Activated CD4-positive, alpha-beta memory T cell treated with anti-CD3 and anti-CD28 coated beads for 36 hours (primary cell): ENCODE measurements around the gene CKAP5. TPM values are rescaled to one million over a fixed set of nuclear protein-coding genes. Genes with fewer than 3 reads are reported as not detected.

Source experiments
- CTCF ChIA-PET: fragments of 350-600 bp; sonication (Branson Sonifier 250); formaldehyde crosslinking; loops from one replicate; lab custom pipeline; 2021; ENCODE audit warnings: antibody characterized with exemption, inconsistent platforms; lab: Charles Lee
- POLR2A ChIA-PET: fragments of 350-600 bp; sonication (Branson Sonifier 250); formaldehyde crosslinking; loops from one replicate; lab custom pipeline; 2021; ENCODE audit warnings: antibody characterized with exemption; lab: Charles Lee
- DNase-seq: peaks from one replicate; pipeline ENCODE4 v3.0.0-alpha.2; 2020
- H3K27ac Mint-ChIP-seq: one replicate; pipeline ENCODE4 v1.8.0; 2021; ENCODE audit warnings: mixed read lengths
- H3K27me3 Mint-ChIP-seq: one replicate; pipeline ENCODE4 v1.8.0; 2021; ENCODE audit warnings: mixed read lengths
- H3K36me3 Mint-ChIP-seq: one replicate; pipeline ENCODE4 v1.8.0; 2021; ENCODE audit warnings: mixed read lengths
- H3K4me1 Mint-ChIP-seq: one replicate; pipeline ENCODE4 v1.8.0; 2021; ENCODE audit warnings: low read depth, mixed read lengths
- H3K4me3 Mint-ChIP-seq: one replicate; pipeline ENCODE4 v1.8.0; 2021; ENCODE audit warnings: mild to moderate bottlenecking, mixed read lengths
- H3K9me3 Mint-ChIP-seq: one replicate; pipeline ENCODE4 v1.8.0; 2021; ENCODE audit warnings: mixed read lengths
- intact Hi-C: fragments of 100-400 bp; cut with micrococcal nuclease; formaldehyde crosslinking; loops from one replicate; pipeline ENCODE4 v1.15.1; 2023
- total RNA-seq, 2 experiments: library from RNA; stranded (reverse); gene quantifications; one replicate each; pipeline ENCODE4 v1.2.3, GENCODE V29; 2021

The CKAP5 gene
- total RNA-seq, 2 experiments from 2014 or later, result 174 TPM

DNA sequence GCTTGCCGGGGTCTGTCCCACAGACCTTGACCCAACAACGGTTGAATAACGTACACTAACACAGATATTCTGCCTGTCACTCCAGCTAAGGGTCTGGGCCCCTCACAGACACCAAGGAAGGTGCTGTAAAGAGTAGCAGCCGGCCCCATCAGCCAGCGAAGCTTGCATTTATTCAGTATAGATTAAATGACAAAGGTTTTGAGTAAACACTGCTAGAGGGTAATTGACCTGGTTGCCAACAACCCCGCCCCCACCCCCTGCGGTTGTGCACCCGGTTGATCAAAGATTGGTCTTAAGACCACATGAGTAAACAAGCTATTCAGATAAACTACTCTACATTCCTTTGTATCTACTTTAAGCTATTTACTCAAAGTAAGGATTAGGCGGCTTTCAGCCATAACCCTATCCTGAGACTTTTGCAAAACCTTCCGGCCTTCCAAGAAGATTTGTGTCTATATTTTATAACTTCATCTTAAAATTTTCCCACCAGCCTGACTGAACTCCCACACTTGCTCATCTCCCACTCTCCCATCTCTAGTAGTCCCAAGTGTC is 4.8 kb upstream of the CKAP5 start:
- Mint-ChIP-seq H3K27ac (no peak overlapping the region), H3K4me3 (no peak overlapping the region), H3K9me3 (peaks cover 2% of the 10 kb centered on the region), H3K4me1 (peaks cover 3% of the 10 kb centered on the region), H3K36me3 (no peaks in the 10 kb centered on the region), H3K27me3 (no peaks in the 10 kb centered on the region)
- intact Hi-C loops, result no loop called here
- DNase-seq, result no peak
- POLR2A ChIA-PET, result no interaction called here
- CTCF ChIA-PET, result no interaction called here

DNA sequence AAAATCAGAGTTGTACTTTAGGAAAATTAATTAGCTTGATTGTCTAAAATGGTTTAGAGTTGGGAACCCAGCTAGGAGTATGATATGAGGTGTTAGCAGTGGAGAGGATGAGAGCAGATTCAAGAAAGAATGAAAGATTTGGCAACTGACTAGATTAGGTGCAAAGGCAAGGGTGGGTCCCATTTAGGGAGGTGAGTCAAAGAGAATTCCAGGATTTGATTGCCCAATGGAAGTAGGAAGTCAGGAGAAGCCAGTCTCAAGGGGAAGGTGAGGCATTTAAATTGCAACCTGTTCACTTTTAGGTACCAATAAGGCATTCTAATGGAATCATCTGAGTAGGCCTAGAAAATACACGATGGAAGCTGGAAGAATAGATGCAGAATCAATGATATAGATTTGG is 3.6 kb upstream of the CKAP5 start:
- Mint-ChIP-seq H3K36me3 (peaks cover 5% of the 10 kb centered on the region), H3K4me1 (peaks cover 8% of the 10 kb centered on the region), H3K4me3 (no peak overlapping the region), H3K9me3 (peaks cover 2% of the 10 kb centered on the region), H3K27ac (no peak overlapping the region), H3K27me3 (no peaks in the 10 kb centered on the region)
- ChIA-PET CTCF (no interaction called here), POLR2A (no interaction called here)
- no peak for DNase-seq
- intact Hi-C loops, result no loop called here

DNA sequence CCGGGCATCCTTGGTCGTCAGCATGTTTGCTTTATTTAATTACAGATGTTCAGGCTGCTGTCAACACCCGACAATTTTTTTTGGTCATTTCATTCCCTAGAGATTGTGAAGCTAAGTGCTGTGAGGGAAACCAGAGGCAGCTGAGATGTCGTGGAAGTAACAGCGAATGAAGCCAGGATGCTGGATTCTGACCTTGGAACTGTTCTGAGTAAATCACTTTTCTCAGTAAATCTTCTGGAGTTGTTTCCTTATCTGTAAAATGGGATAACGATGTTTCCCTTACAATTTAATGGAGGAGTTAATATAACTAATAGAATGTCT is 390 bp upstream of the CKAP5 start:
- intact Hi-C loops, result loop anchor here (1.0 to 2.0 kb wide), 2 partner anchors 20 to 146 kb away; partner anchors contain the start of gene ARHGAP1
- peak overlapping the region; percentile 93 for H3K4me3 Mint-ChIP-seq
- H3K36me3 Mint-ChIP-seq, result peaks cover 12% of the 10 kb centered on the region
- peaks cover 26% of the 10 kb centered on the region for H3K4me1 Mint-ChIP-seq
- ChIA-PET POLR2A (interaction anchor here (1.5 kb wide), 1 partner anchor 368 kb away, joined by 8 read pairs; the partner anchor contains the start of gene DDB2), CTCF (no interaction called here)
- H3K27me3 Mint-ChIP-seq, result no peaks in the 10 kb centered on the region
- peaks cover 2% of the 10 kb centered on the region for H3K9me3 Mint-ChIP-seq
- H3K27ac Mint-ChIP-seq, result peak overlapping the region; percentile 91
- DNase-seq, result no peak

DNA sequence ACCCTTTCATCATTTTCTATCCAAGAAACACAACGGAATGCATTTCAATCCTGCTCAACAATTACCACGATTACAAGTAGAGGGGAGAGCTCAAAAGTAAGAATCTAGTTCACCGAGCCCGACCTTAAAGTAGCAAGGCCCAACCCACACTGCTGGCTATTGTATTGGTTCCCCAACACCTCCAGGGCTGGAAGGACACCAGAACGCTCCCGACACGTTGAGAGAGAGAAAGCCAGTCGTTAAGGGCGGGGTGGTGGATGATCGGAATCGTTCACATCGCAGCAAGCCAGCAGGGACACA is 690 bp downstream of the CKAP5 start:
- no peak for DNase-seq
- no peaks in the 10 kb centered on the region for H3K27me3 Mint-ChIP-seq
- H3K27ac Mint-ChIP-seq, result peak overlapping the region; percentile 81
- intact Hi-C loops, result no loop called here
- CTCF ChIA-PET, result interaction anchor here (0.7 kb wide), 1 partner anchor 19 kb away, joined by 3 read pairs; no protein-coding TSS in a partner anchor
- peaks cover 14% of the 10 kb centered on the region for H3K36me3 Mint-ChIP-seq
- no peaks in the 10 kb centered on the region for H3K9me3 Mint-ChIP-seq
- peaks cover 26% of the 10 kb centered on the region for H3K4me1 Mint-ChIP-seq
- POLR2A ChIA-PET, result no interaction called here
- peak overlapping the region; percentile 88 for H3K4me3 Mint-ChIP-seq

DNA sequence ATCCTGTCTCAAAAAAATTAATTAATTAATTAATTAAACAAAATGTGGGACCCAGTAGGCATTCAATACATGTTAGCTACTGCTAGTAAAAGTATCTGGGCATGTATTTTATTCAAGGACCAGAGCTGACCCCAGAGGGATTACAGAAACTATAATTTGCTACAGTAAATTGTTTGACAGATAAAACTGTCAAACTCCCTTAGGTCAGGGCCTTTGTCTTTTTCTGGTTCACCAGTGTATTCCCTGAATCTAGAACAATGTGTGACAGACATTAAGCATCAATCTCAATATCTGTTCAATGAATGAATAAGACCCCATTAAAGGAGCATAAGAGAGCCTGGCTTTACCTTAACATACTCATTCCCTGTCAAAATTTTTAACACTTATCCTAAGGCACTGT is 6.0 kb downstream of the CKAP5 start:
- CTCF ChIA-PET, result no interaction called here
- Mint-ChIP-seq H3K4me1 (peaks cover 48% of the 10 kb centered on the region), H3K27ac (no peak overlapping the region), H3K36me3 (peaks cover 11% of the 10 kb centered on the region), H3K9me3 (no peaks in the 10 kb centered on the region), H3K27me3 (no peaks in the 10 kb centered on the region), H3K4me3 (no peak overlapping the region)
- POLR2A ChIA-PET, result no interaction called here
- intact Hi-C loops, result no loop called here
- no peak for DNase-seq

DNA sequence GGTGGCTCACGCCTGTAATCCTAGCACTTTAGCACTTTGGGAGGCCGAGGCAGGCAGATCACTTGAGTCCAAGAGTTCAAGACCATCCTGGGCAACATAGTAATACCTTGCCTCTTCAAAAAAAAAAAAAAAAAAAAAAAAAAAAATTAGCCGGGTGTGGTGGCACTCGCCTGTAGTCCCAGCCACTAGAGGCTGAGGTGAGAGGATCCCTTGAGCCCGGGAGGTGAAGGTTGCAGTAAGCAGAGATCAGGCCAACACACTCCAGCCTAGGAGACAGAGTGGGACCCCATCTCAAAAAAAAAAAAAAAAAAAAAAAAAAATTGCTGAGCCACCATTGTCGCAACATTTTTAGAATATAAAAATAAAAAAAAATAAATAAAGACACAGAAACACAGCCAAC is 7.6 kb downstream of the CKAP5 start:
- H3K9me3 Mint-ChIP-seq, result no peaks in the 10 kb centered on the region
- peaks cover 37% of the 10 kb centered on the region for H3K4me1 Mint-ChIP-seq
- CTCF ChIA-PET, result no interaction called here
- POLR2A ChIA-PET, result no interaction called here
- intact Hi-C loops, result no loop called here
- no peaks in the 10 kb centered on the region for H3K27me3 Mint-ChIP-seq
- H3K36me3 Mint-ChIP-seq, result peaks cover 6% of the 10 kb centered on the region
- DNase-seq, result no peak
- no peak overlapping the region for H3K4me3 Mint-ChIP-seq
- no peak overlapping the region for H3K27ac Mint-ChIP-seq

DNA sequence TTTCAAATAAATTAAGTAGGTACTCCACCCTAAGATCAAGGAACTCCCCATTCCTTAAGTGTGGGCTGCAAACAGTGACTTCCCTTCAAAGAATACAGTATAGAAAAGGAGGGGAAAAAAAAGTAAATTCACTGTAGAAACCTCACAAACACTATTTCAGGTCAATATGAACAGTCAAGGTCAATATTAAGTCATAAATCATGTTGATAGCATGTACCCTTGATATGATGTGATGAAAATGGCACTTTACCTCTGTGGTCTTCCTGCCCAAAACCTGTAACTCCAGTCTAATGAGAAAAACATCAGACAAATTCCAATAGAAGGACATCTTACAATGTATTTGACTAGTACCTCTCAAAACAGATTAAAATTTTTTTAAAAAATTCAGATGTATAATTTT is 8.2 kb downstream of the CKAP5 start:
- no peaks in the 10 kb centered on the region for H3K27me3 Mint-ChIP-seq
- peaks cover 6% of the 10 kb centered on the region for H3K36me3 Mint-ChIP-seq
- peaks cover 31% of the 10 kb centered on the region for H3K4me1 Mint-ChIP-seq
- H3K4me3 Mint-ChIP-seq, result no peak overlapping the region
- no peak for DNase-seq
- H3K9me3 Mint-ChIP-seq, result no peaks in the 10 kb centered on the region
- CTCF ChIA-PET, result no interaction called here
- no peak overlapping the region for H3K27ac Mint-ChIP-seq
- intact Hi-C loops, result no loop called here
- POLR2A ChIA-PET, result no interaction called here

DNA sequence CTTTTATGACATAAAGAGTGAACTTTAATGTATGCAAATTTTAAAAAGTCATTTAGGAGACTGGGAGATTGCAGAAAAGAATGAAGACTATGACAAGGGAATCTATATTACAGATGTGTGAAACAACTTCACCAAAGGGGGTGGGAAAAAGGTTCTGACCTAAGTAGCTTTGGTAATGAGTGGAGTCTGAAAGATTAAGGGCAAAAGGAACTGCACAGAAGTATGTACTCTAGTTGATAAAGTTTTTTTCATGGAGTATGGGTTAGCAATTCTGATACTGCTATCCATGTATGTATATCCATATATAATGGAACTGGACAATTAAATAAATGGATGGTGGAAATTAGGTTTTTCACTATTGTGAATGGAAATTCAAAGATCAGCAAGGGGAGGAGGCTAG is 9.2 kb downstream of the CKAP5 start:
- CTCF ChIA-PET, result no interaction called here
- POLR2A ChIA-PET, result no interaction called here
- intact Hi-C loops, result no loop called here
- H3K27ac Mint-ChIP-seq, result no peak overlapping the region
- H3K36me3 Mint-ChIP-seq, result peaks cover 3% of the 10 kb centered on the region
- H3K27me3 Mint-ChIP-seq, result no peaks in the 10 kb centered on the region
- peaks cover 28% of the 10 kb centered on the region for H3K4me1 Mint-ChIP-seq
- DNase-seq, result no peak
- H3K9me3 Mint-ChIP-seq, result no peaks in the 10 kb centered on the region
- H3K4me3 Mint-ChIP-seq, result no peak overlapping the region

DNA sequence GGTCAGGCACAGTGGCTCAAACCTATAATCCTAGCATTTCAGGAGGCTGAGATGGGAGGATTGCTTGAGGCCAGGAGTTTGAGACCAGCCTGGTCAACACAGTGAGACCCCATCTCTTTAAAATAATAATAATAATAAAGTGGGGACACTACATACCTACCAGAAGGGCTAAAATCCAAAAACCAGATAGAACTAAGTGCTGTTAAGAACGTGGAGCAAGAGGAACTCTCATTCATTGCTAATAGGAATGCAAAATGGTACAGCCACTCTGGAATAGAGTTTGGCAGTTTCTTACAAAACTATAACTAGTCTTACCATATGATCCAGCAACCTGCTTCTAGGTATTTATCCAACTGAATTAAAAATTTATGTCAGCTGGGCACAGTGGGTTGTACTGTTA is 9.6 kb downstream of the CKAP5 start:
- ChIA-PET POLR2A (no interaction called here), CTCF (no interaction called here)
- Mint-ChIP-seq H3K36me3 (peaks cover 3% of the 10 kb centered on the region), H3K4me1 (peaks cover 28% of the 10 kb centered on the region), H3K4me3 (no peak overlapping the region), H3K27ac (no peak overlapping the region), H3K27me3 (no peaks in the 10 kb centered on the region), H3K9me3 (no peaks in the 10 kb centered on the region)
- intact Hi-C loops, result no loop called here
- DNase-seq, result no peak

DNA sequence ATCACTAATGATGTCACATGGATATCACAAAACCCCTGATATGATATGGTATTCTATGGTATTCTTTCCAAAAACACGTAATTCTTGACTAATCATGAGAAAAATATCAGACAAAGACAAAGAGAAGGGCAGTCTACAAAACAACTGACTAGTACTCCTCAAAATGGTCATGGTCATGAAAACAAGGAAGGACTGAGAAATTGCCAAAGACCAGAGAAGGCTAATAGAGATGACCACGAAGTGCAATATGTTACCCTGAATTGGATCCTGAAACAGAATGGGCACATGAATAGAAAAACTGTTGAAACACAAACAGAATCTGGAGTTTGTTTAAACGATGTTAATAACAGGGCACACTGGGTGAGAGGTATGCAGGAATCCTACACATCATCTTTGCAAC is 10.2 kb downstream of the CKAP5 start:
- intact Hi-C loops, result no loop called here
- no peaks in the 10 kb centered on the region for H3K9me3 Mint-ChIP-seq
- ChIA-PET POLR2A (no interaction called here), CTCF (no interaction called here)
- H3K4me3 Mint-ChIP-seq, result no peak overlapping the region
- H3K36me3 Mint-ChIP-seq, result peaks cover 3% of the 10 kb centered on the region
- no peaks in the 10 kb centered on the region for H3K27me3 Mint-ChIP-seq
- H3K27ac Mint-ChIP-seq, result no peak overlapping the region
- peaks cover 30% of the 10 kb centered on the region for H3K4me1 Mint-ChIP-seq
- DNase-seq, result no peak

DNA sequence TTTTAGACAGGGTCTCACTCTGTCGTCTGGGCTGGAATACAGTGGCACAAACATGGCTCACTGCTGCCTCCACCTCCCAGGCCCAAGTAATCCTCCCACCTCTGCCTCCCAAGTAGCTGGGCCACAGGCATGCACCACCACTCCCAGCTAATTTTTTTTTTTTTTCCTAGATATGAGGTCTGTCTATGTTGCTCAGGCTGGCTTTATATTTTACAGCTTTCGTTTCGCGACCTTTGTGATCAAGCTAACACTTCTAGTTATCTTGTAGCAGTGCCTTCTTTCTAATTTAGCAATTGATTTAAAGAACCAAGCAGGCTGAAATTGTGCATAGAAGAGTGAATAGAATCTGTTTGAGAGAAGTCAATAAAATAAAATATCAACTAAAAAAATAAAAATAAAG is 11.3 kb downstream of the CKAP5 start:
- no peak for DNase-seq
- ChIA-PET POLR2A (interaction anchor here (0.7 kb wide), 1 partner anchor 8 kb away, joined by 4 read pairs; no protein-coding TSS in a partner anchor), CTCF (no interaction called here)
- Mint-ChIP-seq H3K27ac (no peak overlapping the region), H3K9me3 (no peaks in the 10 kb centered on the region), H3K4me1 (peaks cover 26% of the 10 kb centered on the region), H3K27me3 (no peaks in the 10 kb centered on the region), H3K4me3 (no peak overlapping the region), H3K36me3 (no peaks in the 10 kb centered on the region)
- intact Hi-C loops, result loop anchor here (1.0 kb wide), 1 partner anchor 25 kb away; no protein-coding TSS in a partner anchor

DNA sequence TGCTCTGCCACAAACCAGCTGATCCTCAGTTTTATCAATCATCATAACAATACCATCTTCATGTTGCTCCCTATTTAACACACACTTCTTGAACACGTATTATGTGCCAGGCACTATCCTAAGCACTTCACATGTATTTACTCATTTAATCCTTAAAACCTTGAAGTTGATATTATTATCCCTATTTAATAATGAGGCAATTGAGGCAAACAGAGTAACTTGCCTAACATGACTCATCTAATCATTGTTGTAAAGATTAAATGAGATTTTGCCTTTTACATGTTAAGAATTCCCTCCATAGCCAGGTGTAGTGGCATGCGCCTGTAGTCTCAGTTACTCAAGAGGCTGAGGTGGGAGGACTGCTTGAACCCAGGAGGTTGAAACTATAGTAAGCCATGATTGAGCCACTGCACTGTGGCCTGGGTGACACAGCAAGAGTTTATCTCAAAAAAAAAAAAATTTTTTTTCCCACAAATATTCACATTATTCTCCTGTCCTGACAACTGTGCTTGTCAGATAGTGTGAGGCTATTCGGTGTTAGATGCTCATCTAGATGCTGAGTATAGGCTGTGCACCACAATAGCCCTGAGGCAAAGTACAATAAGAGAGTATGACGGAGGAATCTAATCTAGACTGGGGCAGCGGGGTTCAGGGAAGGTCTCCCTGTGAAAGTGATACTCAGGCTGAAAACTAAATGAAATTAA is 13.4 kb downstream of the CKAP5 start:
- H3K4me1 Mint-ChIP-seq, result peaks cover 17% of the 10 kb centered on the region
- no peak for DNase-seq
- ChIA-PET POLR2A (no interaction called here), CTCF (no interaction called here)
- H3K27ac Mint-ChIP-seq, result no peak overlapping the region
- H3K27me3 Mint-ChIP-seq, result no peaks in the 10 kb centered on the region
- intact Hi-C loops, result no loop called here
- H3K9me3 Mint-ChIP-seq, result no peaks in the 10 kb centered on the region
- no peaks in the 10 kb centered on the region for H3K36me3 Mint-ChIP-seq
- no peak overlapping the region for H3K4me3 Mint-ChIP-seq

DNA sequence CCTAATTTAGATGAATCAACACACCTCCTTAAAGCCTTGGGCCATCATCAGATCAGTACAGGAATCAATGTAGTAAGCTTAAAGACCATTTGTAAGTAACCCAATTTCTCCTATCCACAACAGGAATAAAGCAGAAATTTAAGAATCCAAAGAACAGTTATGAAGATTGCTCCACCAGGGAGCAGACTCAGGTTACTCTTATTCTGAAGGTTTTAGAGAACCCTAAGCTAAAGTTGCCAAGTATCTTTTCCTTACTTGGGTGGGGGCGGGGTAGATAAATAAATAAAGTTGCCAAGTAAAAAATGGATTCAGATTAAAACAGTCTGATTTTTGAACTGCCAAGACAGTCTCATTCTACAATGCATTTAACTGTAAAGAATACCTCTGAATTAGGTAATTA is 18.1 kb downstream of the CKAP5 start:
- Mint-ChIP-seq H3K9me3 (no peaks in the 10 kb centered on the region), H3K27ac (no peak overlapping the region), H3K4me1 (peaks cover 20% of the 10 kb centered on the region), H3K36me3 (no peaks in the 10 kb centered on the region), H3K4me3 (no peak overlapping the region), H3K27me3 (no peaks in the 10 kb centered on the region)
- POLR2A ChIA-PET, result no interaction called here
- intact Hi-C loops, result loop anchor here (2.0 kb wide), 1 partner anchor 19 kb away; the partner anchor contains the start of gene CKAP5
- DNase-seq, result no peak
- CTCF ChIA-PET, result no interaction called here
